NT2/D1 (cell line): ENCODE data around the gene RYR3.

Source experiments
- SUZ12 ChIP-seq: IDR thresholded peaks from 2 replicates; pipeline ENCODE4 v1.6.1; 2011; ENCODE audit not compliant: insufficient read length, insufficient read depth; ENCODE audit errors: extremely low read depth
- YY1 ChIP-seq: IDR thresholded peaks from 2 replicates; pipeline ENCODE4 v1.6.1; 2011; ENCODE audit not compliant: insufficient read length, insufficient read depth
- ZNF274 ChIP-seq: IDR thresholded peaks from 2 replicates; pipeline ENCODE4 v1.6.1; 2011; ENCODE audit warnings: mild to moderate bottlenecking, low read depth, low read length

- no peak for TF ChIP-seq ZNF274
- TF ChIP-seq YY1 = no peak
- no peak for TF ChIP-seq SUZ12
These were observed 158.0 kb downstream of the RYR3 start for GRCh38 chr15:33468740-33469139.
